Trophoblast cell (in vitro differentiated cells and primary cell): Measurements from ENCODE around the gene ZFTA.
"Not testable (repeated sequence)": the region's sequence is repeated elsewhere in the genome, so short reads cannot be mapped to it uniquely, and the experiment has no call there.

ENCODE experiments used
- DNase-seq, 2 donors: peaks; one replicate each; pipeline ENCODE4 v3.0.0-alpha.2; 2016
- H2AFZ ChIP-seq: 2 replicates; pipeline ENCODE4 v1.6.1; 2013; ENCODE audit warnings: low read length, moderate library complexity, mild to moderate bottlenecking; ENCODE audit not compliant: insufficient read depth, poor library complexity
- H2AK5ac ChIP-seq: 2 replicates; pipeline ENCODE4 v1.6.1; 2013; ENCODE audit warnings: mild to moderate bottlenecking, low read length
- H2BK120ac ChIP-seq: 2 replicates; pipeline ENCODE4 v1.6.1; 2013; ENCODE audit warnings: low read length, mild to moderate bottlenecking, moderate library complexity; ENCODE audit not compliant: insufficient read depth, poor library complexity
- H2BK12ac ChIP-seq: 2 replicates; pipeline ENCODE4 v1.6.1; 2013; ENCODE audit warnings: mild to moderate bottlenecking, low read length, moderate library complexity
- H2BK5ac ChIP-seq: 2 replicates; pipeline ENCODE4 v1.6.1; 2013; ENCODE audit warnings: low read length, low read depth, moderate library complexity, mild to moderate bottlenecking; ENCODE audit not compliant: poor library complexity
- H3K14ac ChIP-seq: 2 replicates; pipeline ENCODE4 v1.6.1; 2013; ENCODE audit warnings: mild to moderate bottlenecking, low read length
- H3K18ac ChIP-seq: 2 replicates; pipeline ENCODE4 v1.6.1; 2013; ENCODE audit warnings: mild to moderate bottlenecking, low read length
- H3K23ac ChIP-seq: 2 replicates; pipeline ENCODE4 v1.6.1; 2013; ENCODE audit warnings: low read length
- H3K27ac ChIP-seq: 2 replicates; pipeline ENCODE4 v1.5.1; 2013; ENCODE audit warnings: low read depth, mild to moderate bottlenecking, inconsistent platforms, low read length, moderate library complexity
- H3K27me3 ChIP-seq: 2 replicates; pipeline ENCODE4 v1.6.1; 2013; ENCODE audit warnings: inconsistent platforms, mild to moderate bottlenecking, low read length, moderate library complexity; ENCODE audit not compliant: insufficient read depth
- H3K36me3 ChIP-seq, 2 experiments: 1 replicate in 1 of 2; 2 replicates in 1 of 2; pipeline ENCODE4 v1.6.1; 2013; ENCODE audit warnings: low read length in 2 of 2, mild to moderate bottlenecking in 2 of 2, moderate library complexity in 1 of 2; ENCODE audit not compliant: insufficient read depth in 2 of 2, control insufficient read depth in 1 of 2
- H3K4ac ChIP-seq: 2 replicates; pipeline ENCODE4 v1.6.1; 2013; ENCODE audit warnings: low read depth, mild to moderate bottlenecking, low read length, moderate library complexity
- H3K4me1 ChIP-seq, 2 experiments: 1 replicate in 1 of 2; 2 replicates in 1 of 2; pipeline ENCODE4 v1.6.1; 2013; ENCODE audit warnings: low read length in 2 of 2, mild to moderate bottlenecking in 2 of 2, moderate library complexity in 1 of 2; ENCODE audit not compliant: insufficient read depth in 2 of 2, control insufficient read depth in 1 of 2
- H3K4me2 ChIP-seq: 2 replicates; pipeline ENCODE4 v1.6.1; 2013; ENCODE audit warnings: inconsistent platforms, mild to moderate bottlenecking, low read length, moderate library complexity
- H3K4me3 ChIP-seq: 2 replicates; pipeline ENCODE4 v1.5.1; 2013; ENCODE audit warnings: mild to moderate bottlenecking, low read depth, low read length, inconsistent platforms
- H3K79me1 ChIP-seq: one replicate; pipeline ENCODE4 v1.6.1; 2013; ENCODE audit warnings: low read length
- H3K79me2 ChIP-seq: 2 replicates; pipeline ENCODE4 v1.6.1; 2013; ENCODE audit warnings: low read length, mild to moderate bottlenecking; ENCODE audit not compliant: control insufficient read depth, insufficient read depth, poor library complexity
- H3K9ac ChIP-seq: 2 replicates; pipeline ENCODE4 v1.6.1; 2013; ENCODE audit warnings: mild to moderate bottlenecking, low read length
- H3K9me3 ChIP-seq: 2 replicates; pipeline ENCODE4 v1.6.1; 2013; ENCODE audit warnings: low read depth, mild to moderate bottlenecking, control low read depth, inconsistent platforms, low read length; ENCODE audit not compliant: insufficient read depth
- H4K12ac ChIP-seq: 2 replicates; pipeline ENCODE4 v1.6.1; 2013; ENCODE audit warnings: low read depth, mild to moderate bottlenecking, low read length, moderate library complexity
- H4K8ac ChIP-seq: 2 replicates; pipeline ENCODE4 v1.6.1; 2013; ENCODE audit warnings: low read depth, mild to moderate bottlenecking, low read length, moderate library complexity
- H4K91ac ChIP-seq: one replicate; pipeline ENCODE4 v1.6.1; 2013; ENCODE audit warnings: low read depth, mild to moderate bottlenecking, low read length, moderate library complexity
- WGBS: extraction: QIAGEN DNeasy Blood & Tissue Kit; methylation state at CpG from one replicate; pipeline ENCODE4 v1.1.7; 2013; ENCODE audit warnings: missing lambda C conversion rate; ENCODE audit not compliant: insufficient read length, insufficient coverage; ENCODE audit errors: extremely low coverage; 5-methylcytosine and 5-hydroxymethylcytosine counted together

Gene ZFTA

GRCh38 chr11:63810383-63810782 is 41.8 kb upstream of the ZFTA start:
- H3K9ac ChIP-seq, result not testable (repeated sequence)
- whole genome bisulfite sequencing, result no CpG with 5 or more reads among the region's 11 CpGs
- peak; percentile 57 to 75 for DNase-seq

GRCh38 chr11:63805844-63806415 is 37.4 kb upstream of the ZFTA start:
- Histone ChIP-seq H4K8ac (no peak overlapping the region), H2BK12ac (peak overlapping the region; percentile 35), H3K79me2 (no peaks in the 10 kb centered on the region), H3K4me2 (no peak overlapping the region), H3K27me3 (no peaks in the 10 kb centered on the region), H3K79me1 (peaks cover 10% of the 10 kb centered on the region), H3K9ac (no peak overlapping the region), H2AFZ (no peak overlapping the region), H3K9me3 (no peaks in the 10 kb centered on the region), H2AK5ac (no peak overlapping the region), H3K14ac (no peak overlapping the region), H3K36me3 (no peaks in the 10 kb centered on the region), H2BK5ac (no peak overlapping the region), H4K12ac (no peak overlapping the region), H3K23ac (no peak overlapping the region), H3K4me1 (peaks cover 14 to 28% of the 10 kb centered on the region in 2 experiments), H3K27ac (peak overlapping the region; percentile 65), H3K4ac (no peak overlapping the region), H4K91ac (peak overlapping the region; percentile 65), H3K4me3 (no peak overlapping the region), H3K18ac (no peak overlapping the region), H2BK120ac (no peak overlapping the region)
- no CpG with 5 or more reads among the region's 9 CpGs for WGBS
- peak; percentile 63 to 75 for DNase-seq

More at GRCh38 chr11:63810383-63810782, 41.8 kb upstream of the ZFTA start:
- Histone ChIP-seq H3K4me1 (peaks cover 13 to 23% of the 10 kb centered on the region in 2 experiments), H3K79me2 (peaks cover 14% of the 10 kb centered on the region), H3K79me1 (peaks cover 12% of the 10 kb centered on the region)
- H3K36me3 ChIP-seq, H4K12ac ChIP-seq, H2BK12ac ChIP-seq, H2BK5ac ChIP-seq, H3K4ac ChIP-seq, H2BK120ac ChIP-seq, H4K8ac ChIP-seq, H3K14ac ChIP-seq, H2AK5ac ChIP-seq, H3K18ac ChIP-seq, H2AFZ ChIP-seq, H3K27me3 ChIP-seq, H3K4me2 ChIP-seq, H3K23ac ChIP-seq, H3K27ac ChIP-seq, H3K9me3 ChIP-seq, H4K91ac ChIP-seq, H3K4me3 ChIP-seq: not testable (repeated sequence)

- Histone ChIP-seq H3K79me1 (peaks cover 10% of the 10 kb centered on the region), H4K12ac (no peak overlapping the region), H3K23ac (no peak overlapping the region), H3K36me3 (no peaks in the 10 kb centered on the region), H2BK120ac (no peak overlapping the region), H3K18ac (no peak overlapping the region), H3K4me1 (peaks cover 14 to 28% of the 10 kb centered on the region in 2 experiments), H3K4me2 (no peak overlapping the region), H2AFZ (no peak overlapping the region), H3K4ac (no peak overlapping the region), H3K9ac (no peak overlapping the region), H3K9me3 (no peaks in the 10 kb centered on the region), H2BK5ac (no peak overlapping the region), H2BK12ac (no peak overlapping the region), H3K4me3 (no peak overlapping the region), H4K8ac (no peak overlapping the region), H4K91ac (no peak overlapping the region), H3K79me2 (no peaks in the 10 kb centered on the region), H3K14ac (no peak overlapping the region), H3K27ac (no peak overlapping the region), H2AK5ac (no peak overlapping the region), H3K27me3 (no peaks in the 10 kb centered on the region)
- WGBS, result no CpG with 5 or more reads among the region's 6 CpGs
- DNase-seq, result peak; percentile 36 to 50
These were observed 35.7 kb upstream of the ZFTA start for GRCh38 chr11:63804259-63804658.

GRCh38 chr11:63802637-63803414 is 34.3 kb upstream of the ZFTA start:
- H3K9me3 ChIP-seq, result no peaks in the 10 kb centered on the region
- no peak overlapping the region for H2BK120ac ChIP-seq
- H3K9ac ChIP-seq, result no peak overlapping the region
- peak overlapping the region; percentile 75 for H3K27ac ChIP-seq
- peak overlapping the region; percentile 12 for H4K8ac ChIP-seq
- no peak overlapping the region for H3K4me3 ChIP-seq
- H2AK5ac ChIP-seq, result no peak overlapping the region
- no peak overlapping the region for H2AFZ ChIP-seq
- peak overlapping the region; percentile 90 for H2BK12ac ChIP-seq
- no peak overlapping the region for H3K23ac ChIP-seq
- H3K4me2 ChIP-seq, result peak overlapping the region; percentile 2
- H3K4me1 ChIP-seq, result peaks cover 14 to 28% of the 10 kb centered on the region in 2 experiments
- H3K36me3 ChIP-seq, result no peaks in the 10 kb centered on the region
- H3K4ac ChIP-seq, result no peak overlapping the region
- H3K27me3 ChIP-seq, result no peaks in the 10 kb centered on the region
- peak overlapping the region; percentile 55 for H3K14ac ChIP-seq
- no peaks in the 10 kb centered on the region for H3K79me2 ChIP-seq
- WGBS, result no CpG with 5 or more reads among the region's 10 CpGs
- H4K91ac ChIP-seq, result peak overlapping the region; percentile 11
- H2BK5ac ChIP-seq, result peak overlapping the region; percentile 68
- peak; percentile 58 to 75 for DNase-seq
- H3K79me1 ChIP-seq, result peaks cover 10% of the 10 kb centered on the region
- H4K12ac ChIP-seq, result no peak overlapping the region
- no peak overlapping the region for H3K18ac ChIP-seq
